OCI-M2 (cell line): ENCODE measurements around the gene ZNF438.
A peak's percentile ranks its signal among the peaks of the same experiment; 100 is the strongest.
"Not testable (repeated sequence)": the region's sequence is repeated elsewhere in the genome, so short reads cannot be mapped to it uniquely, and the experiment has no call there.

ENCODE experiments used
- DNase-seq: peaks from one replicate; lab custom pipeline; 2025; ENCODE audit not compliant: unreplicated experiment; lab: John Stamatoyannopoulos, UW

ZNF438 gene, protein sequence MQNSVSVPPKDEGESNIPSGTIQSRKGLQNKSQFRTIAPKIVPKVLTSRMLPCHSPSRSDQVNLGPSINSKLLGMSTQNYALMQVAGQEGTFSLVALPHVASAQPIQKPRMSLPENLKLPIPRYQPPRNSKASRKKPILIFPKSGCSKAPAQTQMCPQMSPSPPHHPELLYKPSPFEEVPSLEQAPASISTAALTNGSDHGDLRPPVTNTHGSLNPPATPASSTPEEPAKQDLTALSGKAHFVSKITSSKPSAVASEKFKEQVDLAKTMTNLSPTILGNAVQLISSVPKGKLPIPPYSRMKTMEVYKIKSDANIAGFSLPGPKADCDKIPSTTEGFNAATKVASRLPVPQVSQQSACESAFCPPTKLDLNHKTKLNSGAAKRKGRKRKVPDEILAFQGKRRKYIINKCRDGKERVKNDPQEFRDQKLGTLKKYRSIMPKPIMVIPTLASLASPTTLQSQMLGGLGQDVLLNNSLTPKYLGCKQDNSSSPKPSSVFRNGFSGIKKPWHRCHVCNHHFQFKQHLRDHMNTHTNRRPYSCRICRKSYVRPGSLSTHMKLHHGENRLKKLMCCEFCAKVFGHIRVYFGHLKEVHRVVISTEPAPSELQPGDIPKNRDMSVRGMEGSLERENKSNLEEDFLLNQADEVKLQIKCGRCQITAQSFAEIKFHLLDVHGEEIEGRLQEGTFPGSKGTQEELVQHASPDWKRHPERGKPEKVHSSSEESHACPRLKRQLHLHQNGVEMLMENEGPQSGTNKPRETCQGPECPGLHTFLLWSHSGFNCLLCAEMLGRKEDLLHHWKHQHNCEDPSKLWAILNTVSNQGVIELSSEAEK

DNA sequence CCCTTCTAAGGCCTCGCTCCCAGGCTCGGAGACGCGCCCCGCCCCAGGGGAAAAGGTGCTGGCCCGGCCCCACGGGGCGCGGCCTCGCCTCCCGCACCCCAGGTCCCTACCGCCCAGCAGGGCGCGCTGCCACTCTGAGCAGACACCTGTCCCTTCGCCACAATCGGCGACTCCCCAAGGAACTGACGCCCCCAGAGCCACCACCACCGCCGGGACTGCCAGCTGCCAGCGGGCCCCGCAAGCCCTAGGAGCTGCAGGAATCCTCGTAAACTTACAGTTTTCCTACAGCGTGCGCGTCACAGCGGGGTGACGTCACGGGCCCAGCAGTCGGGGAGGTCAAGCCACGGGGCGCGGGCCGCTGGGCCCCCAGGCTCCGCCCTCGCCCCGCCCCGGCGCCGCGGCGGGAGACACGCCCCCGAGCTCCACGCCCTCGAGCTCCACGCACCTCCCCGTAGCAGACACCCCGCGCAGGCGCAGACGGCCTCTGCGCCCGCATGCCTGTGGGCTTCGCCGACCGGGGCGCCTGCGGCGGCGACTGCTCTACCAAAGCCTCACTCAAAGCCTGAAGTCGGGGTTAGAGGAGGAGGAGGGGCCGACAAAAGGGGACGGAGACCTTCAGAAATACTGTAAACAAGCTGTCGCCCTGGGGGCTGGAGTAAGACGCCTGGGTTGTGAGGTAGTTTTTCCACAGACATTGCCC is at the start of gene ZNF438:
TSS of gene ZNF438 (minus strand) at position 308 of the 700 bp plus-strand sequence. CDS start 154,831 bp downstream, outside the sequence.
- peak; percentile 7 for DNase-seq

DNA sequence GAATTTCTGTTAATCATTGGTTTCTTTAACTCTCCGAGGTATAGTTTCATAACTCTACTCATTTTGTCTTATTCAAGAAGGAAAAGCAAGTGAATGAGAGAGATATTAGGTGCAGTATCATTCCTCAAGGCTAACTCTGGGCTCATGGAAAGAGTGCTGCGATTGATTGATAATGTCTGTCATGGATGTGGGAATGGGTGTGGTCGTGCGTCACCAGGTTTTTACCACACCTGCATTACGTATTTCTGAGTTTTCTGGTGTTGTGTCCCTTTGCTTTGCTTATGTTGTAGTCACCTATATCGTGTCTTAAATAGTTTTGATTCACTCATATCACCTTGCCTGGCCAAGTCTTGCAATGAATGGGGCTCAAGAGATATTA is 44.9 kb upstream of the ZNF438 start:
- no peak for DNase-seq

DNA sequence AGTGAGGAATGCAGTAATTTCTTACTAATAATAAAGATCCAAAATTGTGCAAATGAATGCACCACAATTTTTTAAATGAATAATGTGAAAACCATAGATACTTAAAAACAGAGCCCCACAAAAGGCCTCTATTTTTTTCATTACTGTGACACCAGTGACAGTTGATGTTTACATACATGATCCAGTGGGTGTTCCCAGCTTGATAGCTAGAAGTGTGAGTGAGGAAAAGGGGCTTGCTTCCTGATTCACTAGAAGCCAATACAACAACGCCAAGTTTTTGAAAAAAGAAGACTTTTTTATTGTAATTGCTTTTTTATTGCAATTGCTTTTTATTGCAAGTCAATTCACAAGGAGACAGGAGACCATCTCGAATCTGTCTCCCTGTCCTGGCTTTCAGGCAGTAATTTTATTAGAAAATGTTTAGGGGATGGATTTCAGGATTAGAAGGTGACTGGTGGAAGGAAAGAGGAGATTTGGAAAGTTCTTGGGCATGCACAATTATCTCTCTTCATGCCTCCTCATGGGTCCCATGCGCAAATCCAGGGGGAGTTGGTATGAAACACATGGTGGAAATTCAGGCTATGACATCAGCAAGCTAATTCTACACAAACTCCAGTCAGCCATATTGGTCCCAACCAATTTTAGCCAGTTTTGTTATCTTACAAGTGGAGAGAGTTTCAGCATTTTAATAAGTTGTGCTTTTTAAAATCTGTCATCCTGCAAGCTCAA is 44.4 kb upstream of the ZNF438 start:
- DNase-seq: no peak

DNA sequence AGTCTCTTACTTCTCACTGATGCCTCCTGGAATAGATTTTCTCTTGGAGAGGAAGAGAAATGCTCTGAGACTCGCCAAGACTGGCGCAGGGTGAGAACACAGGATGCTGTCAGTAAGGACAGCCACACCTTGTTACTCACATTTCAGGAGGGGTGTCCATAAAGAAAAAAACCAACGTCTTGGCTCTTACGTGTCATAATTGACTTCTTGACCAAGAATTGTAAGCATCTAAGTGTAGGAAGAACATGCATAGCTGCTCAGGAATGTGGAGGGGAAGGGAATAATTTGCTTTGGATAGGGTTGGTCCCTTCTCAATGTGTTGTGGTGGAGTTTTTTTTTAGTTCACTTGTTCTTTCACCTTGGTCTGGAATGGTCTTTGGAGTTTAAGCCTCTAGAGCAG is 43.8 kb upstream of the ZNF438 start:
- no peak for DNase-seq

DNA sequence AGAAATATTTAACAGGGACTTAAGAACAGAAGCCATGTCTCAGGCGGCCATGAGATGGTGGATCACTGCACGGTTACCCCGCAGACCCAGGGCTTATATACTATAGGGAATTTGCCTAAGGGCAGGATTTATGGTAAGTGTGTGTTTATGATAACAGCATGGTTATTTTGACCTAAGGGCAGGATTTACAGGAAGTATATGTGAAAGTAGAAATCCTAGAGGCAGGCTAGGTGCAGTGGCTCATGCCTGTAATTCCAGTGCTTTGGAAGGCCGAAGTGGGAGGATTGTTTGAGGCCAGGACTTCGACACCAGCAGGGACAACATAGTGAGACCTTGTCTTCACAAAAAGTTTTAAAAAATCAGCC is 43.0 kb upstream of the ZNF438 start:
- no peak for DNase-seq

DNA sequence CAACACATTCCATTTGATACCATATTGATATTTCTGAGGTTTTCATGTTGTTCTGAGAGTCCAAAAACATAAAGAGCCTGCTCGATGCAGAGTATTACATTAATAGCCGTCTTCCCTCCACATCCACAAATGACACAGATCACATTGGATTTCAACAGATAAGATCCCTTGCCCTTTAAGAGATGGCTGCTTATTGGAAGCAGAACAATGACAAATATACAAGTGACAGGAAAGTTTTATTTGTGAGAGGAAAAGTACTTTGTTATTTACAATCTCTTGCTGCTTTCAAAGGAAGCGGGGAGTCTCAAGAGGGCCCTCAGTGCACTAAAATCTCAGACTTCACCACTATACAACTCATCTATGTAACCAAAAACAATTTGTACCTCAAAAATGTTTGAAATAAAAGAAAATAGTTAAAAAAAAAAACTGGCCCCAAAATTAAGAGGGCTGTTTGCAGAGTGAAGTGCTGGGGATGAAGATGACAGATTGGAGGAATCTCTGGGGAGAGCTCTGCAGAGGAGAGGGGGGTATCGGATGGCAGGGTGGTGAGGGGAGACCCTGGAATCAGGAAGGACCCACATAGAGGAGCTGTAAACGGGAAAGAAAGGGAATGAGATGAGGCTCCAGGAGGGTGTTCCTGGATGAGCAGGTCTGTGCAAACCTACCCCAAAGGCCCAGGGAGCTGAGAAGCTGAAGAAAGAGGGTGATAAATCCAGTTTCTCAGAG is 42.5 kb upstream of the ZNF438 start:
- no peak for DNase-seq

DNA sequence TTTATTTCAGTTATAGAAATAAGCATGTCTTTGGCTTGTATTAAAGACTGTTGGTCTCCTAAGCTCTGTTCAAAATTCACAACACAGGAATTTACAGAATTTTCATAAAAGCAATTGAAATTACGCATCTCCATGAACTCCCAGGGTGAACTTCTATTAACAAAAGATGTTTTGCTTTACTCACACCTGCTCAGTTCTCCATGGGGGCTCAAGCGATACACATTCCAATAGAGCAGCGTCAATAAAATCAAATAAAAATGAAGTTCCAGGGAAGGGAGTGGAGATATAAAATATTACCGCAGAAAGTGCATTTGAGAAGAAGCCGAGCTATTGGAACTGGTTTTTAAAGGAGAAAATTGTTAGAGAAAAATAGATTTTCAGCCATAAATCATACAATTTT is 41.5 kb upstream of the ZNF438 start:
- no peak for DNase-seq

DNA sequence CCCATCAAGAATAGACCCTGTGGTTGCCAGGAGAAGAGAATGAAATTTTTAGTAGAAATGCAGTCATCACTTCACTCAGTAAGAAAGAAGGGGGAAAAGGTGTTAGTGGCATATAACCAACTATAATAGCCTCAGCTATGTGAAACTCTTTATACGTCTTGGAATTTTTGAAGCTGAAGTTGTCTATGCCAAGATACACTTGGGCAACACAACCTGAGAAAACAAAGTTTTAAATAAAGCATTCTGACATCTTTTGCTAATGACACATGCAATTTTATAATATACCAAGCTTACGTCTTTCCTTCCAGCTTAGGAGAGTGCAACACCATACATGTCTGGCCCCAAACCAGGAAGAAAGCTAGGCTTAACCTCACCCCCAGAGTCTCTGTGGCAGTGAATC is 40.8 kb upstream of the ZNF438 start:
- no peak for DNase-seq

DNA sequence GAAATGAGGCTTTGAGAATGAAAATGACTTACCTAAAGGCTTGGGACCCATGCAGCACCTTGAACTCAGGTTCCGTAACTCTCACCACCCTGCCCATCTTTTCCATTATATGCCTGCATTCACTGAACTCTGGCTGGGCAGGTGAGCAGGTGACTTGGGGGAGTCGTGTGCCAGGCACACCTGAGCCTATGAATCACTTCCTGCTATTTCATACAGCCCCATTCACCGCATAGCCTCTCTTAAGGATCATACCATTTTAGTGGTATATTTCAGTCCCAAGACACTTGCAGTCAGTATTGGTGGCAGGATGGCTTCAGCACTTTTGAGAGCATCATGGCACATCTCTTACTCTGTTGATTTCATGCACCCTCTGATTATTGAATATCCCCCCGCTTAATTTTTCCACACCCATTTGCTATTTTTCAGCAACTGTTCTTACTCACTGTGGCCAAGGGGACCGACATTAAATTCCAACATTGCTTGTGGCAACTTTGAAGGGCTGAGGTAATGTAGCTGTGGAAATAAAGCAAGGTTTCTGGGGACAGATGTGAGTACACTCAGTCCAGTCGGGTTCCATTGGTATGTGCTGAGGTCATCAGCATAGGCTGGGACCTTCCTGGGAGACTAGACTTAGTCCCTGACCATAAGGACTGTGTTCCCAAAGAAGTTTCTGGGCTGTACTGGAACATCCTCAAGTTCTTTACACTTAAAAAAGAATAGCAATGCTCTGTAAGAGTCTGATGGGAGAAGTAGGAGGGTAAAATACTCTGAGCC is 39.8 kb upstream of the ZNF438 start:
- no peak for DNase-seq

DNA sequence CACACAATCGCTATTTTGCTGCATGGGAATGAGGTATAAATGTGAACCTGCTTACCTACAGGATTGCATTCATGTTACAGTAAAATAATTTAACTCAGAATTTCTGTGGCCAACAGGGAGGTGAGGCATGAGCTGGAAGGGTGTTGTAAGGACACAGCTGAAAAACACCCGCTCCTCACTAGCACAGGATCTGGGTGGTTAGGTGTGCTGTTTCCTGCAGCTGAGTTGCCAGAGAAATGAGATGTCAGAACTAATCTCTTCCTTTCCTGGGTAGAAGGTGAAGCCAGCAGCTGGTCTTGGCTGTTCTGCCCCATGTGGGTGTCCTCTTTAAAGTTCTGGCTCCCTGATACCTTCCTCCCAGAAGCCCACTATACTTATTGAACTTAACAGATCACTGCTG is 39.0 kb upstream of the ZNF438 start:
- DNase-seq: no peak

DNA sequence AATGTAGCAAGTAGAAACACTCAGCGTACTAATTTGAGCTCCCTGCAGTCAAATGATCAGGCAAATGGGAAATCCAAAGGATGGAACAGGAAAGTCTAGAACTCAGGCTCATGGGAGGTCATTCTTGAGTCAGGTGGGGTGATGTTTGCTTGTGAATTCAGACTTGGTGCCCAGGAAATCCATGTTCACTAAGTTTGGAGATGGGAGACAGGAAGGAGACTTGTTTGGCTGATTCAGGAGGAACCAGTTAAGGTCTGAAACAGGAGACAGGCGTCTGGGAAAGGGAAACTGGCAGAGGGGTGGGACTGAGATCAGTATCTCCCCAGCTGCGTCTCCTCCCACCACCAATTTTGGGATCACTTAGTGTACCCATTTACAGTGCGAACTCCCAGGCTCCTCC is 38.4 kb upstream of the ZNF438 start:
- no peak for DNase-seq

DNA sequence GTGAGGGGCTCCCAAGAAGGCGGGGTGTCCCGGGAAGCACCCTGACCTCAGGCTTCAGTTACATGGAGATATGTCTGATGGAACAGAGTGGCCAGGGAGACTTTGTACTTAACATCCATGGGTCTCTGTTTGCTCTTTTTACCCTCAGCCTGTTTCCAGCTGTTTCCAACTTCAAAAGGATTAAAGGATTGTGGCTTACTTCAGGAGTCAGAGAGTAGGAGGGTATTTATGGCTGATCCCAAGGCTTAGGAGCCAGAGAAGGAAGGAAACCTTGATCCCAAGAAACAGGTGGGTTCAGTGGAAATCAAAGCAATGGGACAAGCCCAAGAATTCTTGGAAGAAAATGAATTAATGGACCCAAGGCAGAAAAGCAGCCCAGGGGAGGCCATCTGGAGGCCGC is 37.7 kb upstream of the ZNF438 start:
- no peak for DNase-seq

DNA sequence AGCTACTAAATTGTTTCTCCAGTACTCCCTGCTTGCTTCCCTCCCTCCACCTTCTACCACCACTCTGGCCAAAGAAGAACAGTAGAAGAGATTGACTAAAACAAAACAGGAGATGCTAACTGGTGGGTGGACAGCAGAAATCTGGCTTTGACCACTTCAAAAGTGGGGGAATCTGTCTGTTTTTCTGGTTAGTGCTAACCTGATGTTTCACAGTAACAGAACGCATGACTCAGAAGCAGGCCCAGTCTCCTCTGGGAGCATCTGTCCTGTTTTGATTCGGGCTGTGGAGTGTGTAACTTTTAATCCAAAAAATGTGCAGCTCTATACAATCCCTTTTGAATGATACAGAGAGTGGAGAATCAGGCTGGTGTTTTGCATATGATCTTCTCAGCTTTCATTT is 32.7 kb upstream of the ZNF438 start:
- no peak for DNase-seq

DNA sequence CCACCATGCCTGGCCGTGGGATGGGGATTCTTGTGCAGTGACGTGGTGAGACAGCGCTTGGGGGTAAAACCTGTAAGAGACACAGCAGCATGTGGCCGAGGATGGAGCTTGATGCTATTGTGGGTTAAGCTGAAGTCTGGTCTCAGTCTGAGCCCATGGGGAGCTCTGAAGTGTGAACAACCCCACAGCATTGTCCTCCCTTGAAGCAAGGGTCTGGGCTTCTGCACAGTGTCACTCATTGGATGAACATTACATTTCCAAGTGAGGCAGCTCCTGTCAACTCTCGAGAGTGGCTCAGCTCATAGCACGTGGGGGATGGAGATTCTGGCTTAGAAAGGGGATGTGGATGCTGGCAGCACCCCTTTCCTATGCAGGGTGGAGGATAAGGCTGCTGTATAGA is 32.2 kb upstream of the ZNF438 start:
- no peak for DNase-seq

DNA sequence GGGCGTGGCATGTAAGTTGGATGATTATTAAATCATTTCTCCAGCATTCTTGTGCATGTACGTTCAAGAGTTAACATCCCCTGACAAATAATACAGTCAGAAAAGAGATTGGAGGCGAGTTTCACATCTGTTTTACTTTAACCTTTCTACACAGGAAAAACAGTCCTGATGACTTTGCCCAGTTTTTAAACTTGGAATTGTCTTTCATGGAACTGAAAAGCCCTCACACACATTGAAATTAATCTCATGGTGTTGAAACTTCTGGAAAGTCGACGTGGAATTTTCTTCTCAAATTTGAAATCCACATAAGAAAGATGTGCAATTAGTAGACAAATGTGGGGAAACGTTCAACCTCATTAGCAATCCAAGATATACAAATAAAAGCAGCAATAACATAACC is 31.2 kb upstream of the ZNF438 start:
- DNase-seq: no peak

DNA sequence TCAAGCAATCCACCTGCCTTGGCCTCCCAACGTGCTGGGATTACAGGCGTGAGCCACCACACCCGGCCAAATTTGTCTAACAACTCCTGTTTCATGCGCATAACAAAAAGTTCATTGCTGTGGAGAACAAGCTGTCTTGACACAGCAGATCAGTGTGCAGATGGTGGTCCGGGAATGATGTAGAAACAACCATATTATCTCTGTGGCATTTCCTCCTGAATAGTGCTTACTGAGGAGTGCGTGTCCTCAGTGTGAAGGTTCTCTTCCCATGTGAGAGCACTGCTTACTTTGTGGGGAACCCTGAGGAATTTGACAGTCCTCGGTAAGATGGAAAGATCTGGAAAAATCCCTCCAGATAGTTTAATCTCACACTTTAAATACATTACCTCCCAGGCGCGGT is 30.3 kb upstream of the ZNF438 start:
- no peak for DNase-seq

DNA sequence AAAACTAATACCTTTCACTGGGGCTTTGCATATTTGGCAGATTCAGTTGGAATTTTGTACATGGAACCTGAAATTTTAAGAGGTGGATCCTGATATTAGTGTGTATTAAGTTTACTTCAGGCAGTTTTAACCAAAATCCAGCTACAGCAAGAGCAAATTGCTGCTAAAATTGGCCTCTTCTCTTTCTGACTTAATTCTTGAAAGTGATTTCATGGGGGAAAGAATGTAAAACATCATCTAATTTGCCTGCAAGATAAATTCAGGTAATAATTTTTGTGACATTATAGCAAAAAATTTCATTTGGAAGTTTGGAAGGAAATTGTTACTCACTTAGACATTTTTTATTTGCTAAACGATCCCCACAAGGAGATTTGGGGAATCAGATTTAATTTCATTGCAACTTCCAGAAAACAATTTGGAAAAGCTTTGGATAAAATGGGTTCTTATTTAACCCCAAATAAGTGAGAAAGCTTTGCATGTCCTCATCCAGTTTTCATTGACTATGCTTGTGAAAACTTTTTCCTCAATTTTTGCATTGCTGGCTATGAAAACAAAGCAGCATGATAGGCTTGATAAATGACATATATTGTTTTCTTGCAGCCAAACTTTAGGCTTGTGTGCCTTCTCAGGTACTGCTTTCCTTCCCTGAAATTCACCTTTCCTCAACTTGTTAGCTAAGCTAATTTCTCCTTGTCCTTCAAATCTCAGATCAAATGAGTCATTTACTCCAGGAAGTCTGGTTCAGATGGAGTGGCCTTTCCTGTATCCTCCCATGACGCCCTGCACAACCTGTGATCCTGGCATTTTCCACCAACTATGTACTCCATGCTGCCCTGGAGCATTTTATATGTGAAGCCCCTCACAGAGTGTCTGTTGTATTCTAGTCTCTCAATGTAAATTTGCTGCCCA is 27.4 kb upstream of the ZNF438 start:
- no peak for DNase-seq

DNA sequence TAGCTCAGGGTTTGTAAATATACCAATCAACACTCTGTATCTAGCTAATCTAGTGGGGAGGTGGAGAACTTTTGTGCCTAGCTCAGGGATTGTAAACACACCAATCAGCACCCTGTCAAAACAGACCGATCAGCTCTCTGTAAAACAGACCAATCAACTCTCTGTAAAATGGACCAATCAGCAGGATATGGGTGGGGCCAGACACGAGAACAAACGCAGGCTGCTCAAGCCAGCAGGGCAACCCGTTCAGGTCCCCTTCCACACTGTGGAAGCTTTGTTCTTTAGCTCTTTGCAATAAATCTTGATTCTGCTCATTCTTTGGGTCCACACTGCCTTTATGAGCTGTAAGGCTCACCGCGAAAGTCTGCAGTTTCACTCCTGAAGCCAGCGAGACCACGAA is 25.0 kb upstream of the ZNF438 start:
- not testable (repeated sequence) for DNase-seq
